GOT3 (cell line): ENCODE data around the gene TNFAIP8.

ENCODE experiments used
- DNase-seq: peaks from one replicate; lab custom pipeline; 2025; ENCODE audit warnings: mixed read lengths; lab: John Stamatoyannopoulos, UW

TNFAIP8 gene

DNA sequence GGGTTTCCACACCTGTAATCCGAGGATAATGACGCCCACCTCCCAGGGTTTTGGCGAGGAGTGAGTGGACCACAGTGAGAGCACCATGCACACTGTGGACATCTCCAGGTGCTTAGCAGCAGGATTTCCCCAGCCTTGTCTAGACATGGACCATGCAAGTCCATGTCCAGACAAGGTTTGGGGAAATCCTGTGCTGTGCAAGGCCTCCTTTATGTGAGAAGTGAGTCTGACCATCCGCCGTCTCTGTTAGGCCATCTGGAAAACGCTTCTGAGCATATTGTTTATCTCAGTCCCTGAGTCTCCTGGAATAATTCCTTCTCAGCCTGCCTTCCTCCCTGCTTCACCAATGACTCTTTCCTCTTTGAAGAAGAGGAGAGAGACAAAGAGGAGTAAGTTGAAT, 26.2 kb upstream of the TNFAIP8 start:
- DNase-seq = no peak

DNA sequence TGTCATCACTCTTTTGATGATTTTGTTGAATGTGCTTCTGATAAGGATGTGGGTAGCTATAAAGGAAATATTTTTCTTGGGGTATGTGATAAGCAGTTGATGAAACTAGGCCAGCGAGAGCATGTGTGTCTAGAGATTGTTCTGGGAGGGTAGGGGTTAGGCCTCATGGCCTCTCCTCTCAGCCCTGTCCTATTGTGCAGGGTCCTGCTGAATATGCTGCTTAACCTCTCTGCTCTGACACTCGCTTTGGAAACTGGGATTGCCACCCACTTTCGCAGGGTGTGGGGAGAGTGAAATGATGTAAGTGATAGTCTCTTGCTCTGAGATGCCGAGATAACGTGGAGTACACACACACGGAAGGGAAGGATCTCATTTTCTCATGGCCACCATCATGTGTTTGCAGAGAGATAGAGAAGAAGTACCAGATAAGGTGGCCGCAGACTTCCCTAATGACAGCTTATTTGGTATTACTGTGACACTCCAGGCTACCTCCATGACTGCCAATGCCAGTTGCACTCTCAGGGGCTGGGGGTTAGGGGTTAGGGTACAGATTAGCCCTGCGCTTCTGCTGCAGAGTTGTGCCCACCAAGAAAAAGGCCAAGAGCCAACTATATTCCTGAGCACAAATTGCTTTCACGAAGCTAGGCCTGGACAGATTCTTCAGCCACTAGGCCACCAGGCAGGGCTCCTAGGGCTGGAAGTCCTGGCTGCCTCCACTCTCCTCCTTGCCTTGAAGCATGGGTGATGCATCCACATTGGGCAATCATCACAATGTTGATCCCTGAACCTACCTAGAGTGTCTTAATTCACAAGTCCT, 25.2 kb upstream of the TNFAIP8 start:
- no peak for DNase-seq

DNA sequence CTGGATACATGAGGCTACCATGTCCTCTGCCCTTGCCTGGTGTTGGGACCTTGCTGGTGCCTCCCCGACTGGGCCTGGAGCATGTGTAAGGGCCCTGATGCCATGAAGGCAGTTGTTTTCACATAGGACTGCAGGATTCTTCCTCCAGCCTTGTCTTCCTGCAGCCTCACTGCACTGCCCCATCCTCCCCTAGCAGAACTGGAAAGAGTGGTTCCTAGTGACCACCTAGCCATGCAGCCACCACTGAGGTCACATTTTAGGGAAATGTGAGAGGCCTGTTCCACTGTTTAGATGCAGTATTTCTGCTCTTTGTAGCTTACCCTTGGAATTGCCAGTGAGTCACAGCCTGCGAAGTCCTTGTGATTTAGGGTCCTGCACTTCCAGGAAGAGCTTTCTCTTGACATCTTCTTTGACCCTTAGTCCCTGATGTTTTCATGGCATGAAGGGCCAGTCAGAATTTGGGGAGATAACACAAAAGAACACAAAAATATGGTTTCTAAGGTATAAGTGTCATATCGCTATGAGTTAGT, 24.2 kb upstream of the TNFAIP8 start:
- DNase-seq = no peak

DNA sequence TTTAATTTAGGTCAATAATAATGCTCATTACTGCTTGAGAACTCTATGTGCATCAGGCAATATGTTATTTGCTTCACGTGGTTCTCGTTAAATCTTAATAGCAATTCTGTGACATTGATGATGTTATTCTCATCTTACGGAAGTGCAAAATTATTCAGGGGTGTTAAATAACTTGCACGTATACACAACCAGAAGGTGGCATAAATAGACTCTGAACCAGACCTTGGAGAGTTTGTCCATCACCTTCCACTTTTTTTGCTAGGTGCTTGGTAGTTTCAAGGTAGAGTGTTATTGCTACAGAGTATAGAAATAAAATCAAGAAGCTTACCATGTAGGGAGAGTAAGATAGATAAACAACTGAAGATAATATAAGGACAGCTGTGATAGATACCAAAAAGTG, 23.6 kb upstream of the TNFAIP8 start:
- DNase-seq = no peak

DNA sequence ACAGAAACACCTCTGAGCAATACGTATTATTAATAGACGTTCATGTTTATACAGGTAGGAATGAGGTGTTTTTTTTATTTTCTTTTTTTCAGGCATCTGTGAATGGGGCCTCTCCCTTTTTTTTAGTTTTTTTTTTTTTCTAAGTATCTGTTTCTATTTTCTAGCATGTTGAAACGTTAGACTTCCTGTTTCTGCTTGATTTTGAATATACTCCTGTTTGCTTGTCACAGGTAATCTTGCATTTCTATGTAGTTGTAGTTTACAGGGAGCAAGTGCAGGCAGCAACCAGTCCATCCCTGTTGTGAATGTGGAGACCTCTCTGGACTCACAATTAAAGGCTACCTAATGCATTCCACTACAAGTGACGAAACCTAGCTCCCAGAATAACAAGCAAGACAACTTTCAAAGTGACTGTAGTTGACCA, 22.8 kb upstream of the TNFAIP8 start:
- no peak for DNase-seq

DNA sequence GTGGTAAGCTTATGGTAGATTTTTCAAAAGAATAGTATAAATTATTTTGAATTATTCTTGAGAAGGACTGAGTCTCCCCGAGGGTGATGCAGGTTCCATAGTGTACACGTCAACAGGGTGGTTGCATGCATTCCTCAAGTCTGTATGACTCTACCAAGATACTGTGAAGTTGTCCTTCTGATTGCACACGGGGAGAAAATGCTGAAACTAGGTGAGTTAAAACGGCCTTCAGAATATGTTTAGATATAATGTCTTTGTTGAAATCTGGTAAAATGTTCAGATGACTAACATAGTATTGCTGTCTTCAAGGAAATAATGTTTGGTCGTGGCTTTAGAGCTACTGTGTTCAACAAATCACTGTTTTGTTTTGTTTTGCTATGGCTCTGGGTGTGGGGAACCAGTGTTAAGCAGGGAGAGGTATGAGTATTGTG, 22.4 kb upstream of the TNFAIP8 start:
- no peak for DNase-seq

DNA sequence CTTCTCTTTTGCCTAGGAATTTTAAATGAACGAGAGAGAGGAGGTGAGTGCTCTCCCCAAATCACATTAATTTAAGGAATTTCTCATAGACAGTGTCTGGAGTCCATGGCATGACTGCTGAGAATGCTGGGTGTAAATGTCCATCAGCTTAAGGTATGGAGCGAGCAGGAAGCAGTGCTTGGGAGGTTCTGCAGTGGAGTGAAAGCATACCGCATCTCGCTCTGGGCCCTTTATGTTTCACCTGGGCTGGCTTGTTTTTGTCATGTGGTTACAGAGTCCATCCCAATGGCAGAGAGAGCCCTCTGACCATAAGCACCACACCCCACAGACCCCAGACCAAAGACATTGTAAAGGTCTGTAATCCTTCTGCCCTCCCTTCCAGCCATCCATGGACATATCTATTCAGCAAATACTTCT, 20.6 kb upstream of the TNFAIP8 start:
- no peak for DNase-seq

DNA sequence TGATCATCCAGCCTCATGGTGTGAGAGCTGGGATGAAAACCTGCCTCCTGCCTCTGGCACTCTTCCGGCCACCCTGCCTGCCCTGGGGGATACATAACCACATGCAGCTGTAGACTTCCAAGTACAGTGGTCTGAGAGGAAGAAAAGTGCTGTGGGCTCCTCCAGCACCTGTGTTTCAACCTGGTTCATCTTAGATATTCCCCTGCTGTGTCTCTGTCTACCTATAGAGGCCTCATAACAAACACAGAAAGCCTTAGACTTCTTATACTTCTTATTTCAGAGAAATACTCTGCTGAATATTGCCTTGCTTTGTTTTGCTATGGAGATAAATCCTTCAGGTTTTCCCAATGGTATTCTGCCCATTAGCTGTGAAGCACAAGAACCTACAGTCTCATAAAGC, 19.6 kb upstream of the TNFAIP8 start:
- DNase-seq = no peak

DNA sequence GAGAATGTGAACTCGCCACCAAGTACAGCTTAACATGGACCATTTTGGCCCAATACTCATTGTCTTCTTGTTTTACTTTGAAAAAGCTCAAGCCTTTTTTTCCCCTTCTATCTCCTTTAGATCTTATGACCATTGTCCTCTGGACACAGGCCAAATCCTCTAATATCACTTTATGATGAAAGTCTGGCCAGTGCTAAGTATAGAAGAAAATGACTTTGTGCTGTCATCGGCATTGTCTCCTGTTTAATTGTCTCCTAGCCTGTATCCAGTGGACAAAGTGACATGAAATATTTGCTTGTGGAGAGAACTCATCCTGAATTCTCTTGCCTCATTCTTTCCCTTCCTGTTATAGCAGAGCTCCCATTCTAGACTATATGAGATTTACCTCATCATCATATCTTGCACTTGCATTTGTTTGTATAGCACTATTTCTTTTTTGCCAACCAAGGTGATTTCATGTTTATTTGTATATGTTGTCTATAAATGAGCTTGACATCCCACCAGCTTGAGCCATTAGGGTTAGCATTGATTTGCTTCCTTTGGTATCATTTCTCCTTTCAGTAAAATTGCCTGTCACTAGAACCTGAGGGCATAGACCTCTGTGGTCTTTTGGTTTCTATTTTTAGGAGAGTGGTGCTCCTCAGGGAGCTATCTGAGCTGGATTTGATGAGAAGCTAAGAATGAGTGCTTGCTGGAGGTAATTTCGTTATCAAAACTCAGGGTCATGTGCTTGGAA, 18.8 kb upstream of the TNFAIP8 start:
- no peak for DNase-seq

DNA sequence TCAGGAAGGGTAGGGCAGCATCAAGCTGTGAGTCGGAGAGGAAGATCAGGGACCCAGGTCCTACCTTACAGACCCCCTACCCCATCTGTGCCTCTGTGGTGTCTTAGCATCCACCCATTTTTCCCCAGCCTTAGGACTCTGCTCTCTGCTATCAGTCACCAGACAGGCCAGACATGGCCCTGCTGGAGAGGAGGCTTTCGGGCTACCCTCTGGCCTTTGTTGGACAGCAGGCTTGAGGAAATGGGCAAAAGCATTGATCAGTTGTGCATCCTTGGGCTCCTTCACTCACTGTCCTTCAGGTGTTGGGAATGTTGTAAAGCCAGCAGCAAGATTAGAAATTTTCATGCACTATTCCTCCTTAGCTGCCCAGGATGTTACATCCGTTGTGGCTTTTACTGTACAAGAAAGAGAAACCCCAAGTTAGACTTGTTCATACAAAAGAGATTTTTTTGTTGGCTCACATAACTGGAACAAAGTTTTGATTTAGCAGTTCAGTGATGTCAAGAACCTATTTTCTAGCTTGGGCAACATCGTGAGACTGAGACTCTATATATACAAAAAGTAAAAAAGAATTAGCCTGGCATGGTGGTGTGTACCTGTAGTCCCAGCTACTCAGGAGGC, 17.4 kb upstream of the TNFAIP8 start:
- DNase-seq = no peak

DNA sequence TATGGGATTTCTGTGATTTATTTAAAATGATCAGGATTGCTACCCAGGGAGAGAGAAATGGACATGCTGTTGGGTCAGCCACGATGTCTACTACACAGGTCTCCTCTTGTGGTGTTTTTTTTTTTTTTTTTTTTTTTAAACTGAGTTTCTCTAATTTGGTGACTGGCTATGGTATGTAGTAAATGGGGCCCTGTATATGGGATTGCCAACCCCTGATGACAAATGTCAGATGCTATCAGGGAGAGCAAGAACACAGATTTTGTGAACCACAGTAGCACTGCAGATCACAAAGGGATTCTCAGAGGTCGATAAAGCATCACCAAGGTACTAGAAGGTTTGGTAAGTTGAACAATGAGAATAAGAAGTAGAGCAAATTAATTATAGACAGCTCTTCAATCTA, 16.5 kb upstream of the TNFAIP8 start:
- DNase-seq = no peak

DNA sequence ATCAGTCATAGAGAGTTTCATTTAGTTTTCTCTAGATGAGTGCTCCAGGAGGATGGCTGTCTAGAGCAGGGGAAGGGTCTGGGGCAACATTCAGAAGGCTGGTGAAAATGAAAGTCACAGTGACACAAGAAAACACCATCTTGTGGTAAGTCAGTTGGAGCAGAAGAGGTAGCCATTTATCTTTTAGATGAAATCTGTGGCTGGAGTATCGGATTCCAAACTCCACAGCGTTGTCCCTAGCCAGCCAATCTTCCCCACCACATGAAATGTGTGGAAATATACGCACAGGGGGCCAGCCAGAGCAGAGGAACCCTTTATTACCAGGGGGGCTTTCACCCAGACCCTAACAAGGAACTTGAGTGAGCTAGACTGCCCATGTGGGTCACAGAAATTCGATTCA, 15.9 kb upstream of the TNFAIP8 start:
- no peak for DNase-seq

DNA sequence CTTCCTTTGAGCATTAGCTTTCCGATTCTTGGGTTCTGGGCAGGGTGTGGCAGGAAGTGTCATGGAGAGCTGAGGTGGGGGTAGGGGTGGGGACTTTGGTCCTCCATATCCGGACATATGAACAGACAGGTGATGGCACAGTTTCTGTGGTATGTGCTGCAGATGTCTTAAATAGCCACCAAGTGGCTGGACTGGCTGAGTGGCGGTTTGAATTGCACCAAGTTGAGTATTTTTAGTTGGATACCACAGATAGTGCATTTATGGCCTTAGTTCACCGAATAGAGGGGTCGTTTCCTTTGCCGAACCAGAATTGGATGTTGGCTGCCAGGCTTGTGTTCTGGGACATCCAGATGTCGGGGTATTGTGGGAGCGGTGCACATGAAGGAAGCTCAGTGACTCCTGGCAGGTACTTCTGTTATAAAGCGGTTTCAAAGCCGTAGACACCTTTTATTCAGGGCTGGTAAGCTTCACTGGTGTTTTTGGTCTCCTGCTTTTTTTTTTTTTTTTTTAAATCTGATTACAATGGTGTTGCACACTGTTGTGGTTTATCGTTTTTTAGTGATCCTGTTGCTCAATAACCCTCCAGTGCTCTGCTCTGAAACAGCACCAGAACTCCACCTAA, 15.1 kb upstream of the TNFAIP8 start:
- no peak for DNase-seq

DNA sequence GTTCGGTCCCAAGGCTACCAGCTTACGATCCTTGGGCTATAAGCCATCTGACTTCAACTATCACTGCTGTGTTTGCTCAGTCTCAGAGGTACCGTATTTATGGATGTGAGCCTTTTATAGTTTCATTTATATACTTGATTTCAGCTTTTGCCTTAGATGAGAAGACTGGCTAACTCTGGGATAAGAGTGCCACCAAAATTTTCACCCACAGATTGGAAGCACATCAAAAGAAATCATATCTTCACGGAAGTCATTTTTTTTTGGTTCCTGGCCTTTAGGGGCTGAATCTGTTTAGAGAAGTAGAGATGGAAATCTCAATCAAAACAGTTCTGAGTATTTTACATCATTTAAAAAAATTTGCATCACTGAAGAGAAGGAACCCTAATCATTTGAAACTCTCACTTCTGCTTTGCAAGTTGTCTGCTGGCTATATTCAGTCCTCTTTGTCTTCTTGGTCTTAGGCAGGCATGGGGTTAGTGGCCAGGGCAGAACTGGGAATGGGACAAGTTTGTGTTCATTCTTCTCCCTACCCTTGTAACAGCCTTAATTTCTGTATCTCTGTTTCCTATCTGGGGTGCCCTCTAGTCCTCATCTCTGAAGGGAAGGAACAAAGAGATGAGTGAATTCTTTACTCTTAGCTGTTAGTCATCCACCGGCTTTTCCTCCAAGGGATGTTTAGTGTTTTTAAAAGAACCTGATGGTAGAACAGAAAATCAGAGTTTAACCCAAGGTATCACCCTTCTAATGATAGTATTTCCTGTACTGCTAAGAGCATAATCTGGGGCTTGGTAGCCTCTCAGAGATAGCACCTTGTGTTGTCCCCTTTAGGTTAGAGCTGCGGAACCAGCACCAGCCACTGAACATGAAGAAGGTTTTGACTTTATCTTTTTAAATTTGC, 14.1 kb upstream of the TNFAIP8 start:
- no peak for DNase-seq

DNA sequence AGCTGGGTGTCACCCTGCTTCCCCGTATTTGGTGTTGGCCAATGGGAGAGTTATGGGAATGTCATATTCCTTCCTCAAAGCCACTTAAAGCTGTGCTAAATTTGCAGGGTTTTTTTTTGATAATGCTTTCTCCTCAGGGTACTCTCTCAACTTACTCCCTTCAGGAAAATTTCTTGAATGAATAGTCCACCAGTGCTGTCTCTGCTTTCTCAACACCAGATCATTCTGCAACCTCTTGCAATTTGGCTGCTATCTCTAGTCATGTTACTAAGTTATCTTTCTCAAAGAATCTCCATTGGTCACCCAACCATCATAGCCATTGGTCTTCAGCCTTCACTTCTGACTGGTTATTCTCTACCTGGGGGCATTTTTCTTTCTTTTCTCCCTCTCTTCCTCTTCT, 13.4 kb upstream of the TNFAIP8 start:
- DNase-seq = no peak

DNA sequence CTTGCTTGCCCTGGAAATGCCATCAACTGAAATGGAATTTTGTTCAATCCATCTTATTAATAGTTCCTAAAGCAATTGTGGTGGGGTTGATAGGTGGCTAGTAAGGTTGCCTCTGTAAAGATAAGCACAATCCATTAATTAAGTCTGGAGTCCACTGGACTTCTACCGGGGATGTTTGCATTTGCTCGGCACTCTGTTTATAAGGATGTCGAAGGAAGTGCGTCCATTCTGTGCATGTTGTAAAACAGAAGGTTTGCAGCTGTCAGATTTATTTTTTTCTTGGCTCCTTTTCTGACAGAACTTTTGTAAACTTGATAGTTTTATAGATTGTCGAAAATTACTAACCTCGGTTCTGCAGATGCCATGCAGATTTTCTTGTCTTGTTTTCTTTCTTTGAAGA, 12.8 kb upstream of the TNFAIP8 start:
- DNase-seq = no peak

DNA sequence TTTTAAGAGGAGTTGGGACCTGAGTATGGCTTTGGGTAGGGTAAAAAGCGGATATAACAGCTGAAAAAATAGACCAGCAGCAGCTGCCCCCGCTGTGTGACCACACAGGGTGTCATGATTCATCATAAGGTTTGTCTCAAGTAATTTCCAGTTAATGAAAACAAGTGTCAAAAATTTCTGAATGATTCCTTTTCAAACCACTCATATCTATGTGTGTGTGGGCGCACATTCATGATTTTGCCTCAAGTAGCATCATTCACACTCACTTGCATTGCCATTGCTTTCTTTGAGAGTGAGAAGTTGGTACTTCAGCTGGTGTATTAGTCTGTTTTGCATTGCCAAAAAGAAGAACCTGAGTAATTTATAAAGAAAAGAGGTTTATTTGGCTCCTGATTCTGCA, 12.1 kb upstream of the TNFAIP8 start:
- DNase-seq = no peak

DNA sequence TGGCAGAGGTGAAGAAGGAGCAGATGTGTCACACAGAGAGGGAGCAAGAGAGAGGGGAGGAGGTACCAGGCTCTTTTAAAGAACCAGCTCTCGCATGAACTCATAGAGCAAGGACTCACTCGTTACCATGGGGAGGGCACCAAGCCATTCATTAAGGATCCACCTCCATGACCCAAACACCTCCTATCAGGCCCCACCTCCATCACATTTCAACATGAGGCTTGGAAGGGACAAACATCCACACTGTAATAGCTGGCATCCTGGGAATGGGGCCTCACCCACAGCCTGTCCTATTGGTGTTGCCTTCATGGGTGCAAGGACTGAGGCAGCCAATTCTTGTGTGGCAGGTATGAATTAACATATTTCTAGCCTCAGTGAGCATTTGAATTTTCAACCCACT, 11.6 kb upstream of the TNFAIP8 start:
- no peak for DNase-seq

DNA sequence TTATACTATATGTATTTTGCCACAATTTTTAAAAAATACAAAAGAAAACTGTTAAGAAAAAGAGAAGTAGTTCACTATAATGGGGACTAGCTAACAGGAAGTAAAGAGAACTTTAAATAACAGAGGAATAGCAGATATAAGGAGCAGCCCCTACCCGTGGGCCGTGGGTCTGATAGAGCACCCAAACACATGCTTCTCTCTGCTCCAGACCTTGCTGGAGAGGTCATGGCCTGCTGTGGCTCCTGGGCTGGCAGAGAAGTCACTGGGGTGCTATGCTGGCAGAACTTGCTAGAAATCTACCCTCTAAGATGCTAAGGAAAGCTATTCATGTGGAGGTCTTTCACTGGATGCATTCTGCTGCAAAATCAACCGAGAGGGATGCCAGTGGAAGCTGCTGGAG, 10.0 kb upstream of the TNFAIP8 start:
- DNase-seq = no peak

DNA sequence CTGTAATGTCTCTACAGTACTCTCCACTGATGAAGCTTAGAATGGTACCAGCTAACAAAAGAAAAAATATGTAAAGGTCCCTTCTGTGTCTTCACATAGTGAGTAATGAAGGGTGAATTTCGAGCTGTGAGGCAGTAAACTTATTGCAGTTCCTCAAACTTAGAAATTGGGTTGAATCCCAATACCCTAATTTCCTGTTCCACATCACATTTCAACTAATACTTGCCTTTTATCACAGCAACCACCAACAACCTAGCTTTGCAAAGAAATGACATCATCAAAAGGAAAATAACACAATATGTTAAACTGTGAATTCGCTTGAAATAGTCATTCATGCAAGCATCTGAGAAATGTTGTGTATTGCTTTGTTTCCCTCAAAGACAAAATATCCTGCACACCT, 9.4 kb upstream of the TNFAIP8 start:
- no peak for DNase-seq

DNA sequence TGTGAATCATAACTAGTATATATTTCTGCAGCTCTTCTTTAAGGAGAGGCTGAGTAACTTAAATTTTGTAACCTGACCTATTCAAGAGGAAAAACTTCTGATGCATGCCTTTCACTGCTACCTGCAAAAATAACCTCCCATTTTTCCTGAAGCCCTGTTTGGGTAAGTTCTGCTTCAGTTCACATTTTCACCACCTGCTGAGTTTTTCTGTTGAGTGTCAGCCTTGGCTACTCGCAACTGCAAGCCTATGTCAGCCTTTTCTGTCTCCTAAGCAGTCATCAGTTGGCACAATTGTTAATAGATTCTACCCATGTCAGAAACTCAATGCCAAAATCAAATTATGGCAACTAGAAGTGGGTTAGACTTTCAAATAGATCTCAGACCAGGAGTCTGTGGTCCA, 8.2 kb upstream of the TNFAIP8 start:
- DNase-seq = no peak
